ENCODE data around the gene ARHGAP10.

DNA sequence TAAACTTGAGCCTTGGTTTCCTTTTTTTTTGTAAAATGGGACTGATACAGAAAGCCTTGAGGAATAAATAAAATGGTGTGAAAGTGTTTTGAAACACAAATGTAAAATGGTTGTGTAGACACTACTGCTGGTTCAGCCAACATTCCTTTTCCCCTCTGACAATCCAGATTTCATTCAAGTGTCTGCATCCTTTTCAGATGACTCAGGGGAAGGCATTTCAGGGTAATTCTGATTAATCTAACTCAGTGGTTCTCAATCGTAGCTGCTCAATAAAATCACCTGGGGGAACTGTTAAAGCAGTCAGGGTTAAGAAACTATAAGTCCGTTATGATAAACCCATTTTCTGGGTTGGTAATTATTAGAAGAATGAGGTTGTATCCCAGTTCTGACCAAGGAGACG lies 4.6 kb downstream of the ARHGAP10 start:
- TF ChIP-seq, protein P1, sequence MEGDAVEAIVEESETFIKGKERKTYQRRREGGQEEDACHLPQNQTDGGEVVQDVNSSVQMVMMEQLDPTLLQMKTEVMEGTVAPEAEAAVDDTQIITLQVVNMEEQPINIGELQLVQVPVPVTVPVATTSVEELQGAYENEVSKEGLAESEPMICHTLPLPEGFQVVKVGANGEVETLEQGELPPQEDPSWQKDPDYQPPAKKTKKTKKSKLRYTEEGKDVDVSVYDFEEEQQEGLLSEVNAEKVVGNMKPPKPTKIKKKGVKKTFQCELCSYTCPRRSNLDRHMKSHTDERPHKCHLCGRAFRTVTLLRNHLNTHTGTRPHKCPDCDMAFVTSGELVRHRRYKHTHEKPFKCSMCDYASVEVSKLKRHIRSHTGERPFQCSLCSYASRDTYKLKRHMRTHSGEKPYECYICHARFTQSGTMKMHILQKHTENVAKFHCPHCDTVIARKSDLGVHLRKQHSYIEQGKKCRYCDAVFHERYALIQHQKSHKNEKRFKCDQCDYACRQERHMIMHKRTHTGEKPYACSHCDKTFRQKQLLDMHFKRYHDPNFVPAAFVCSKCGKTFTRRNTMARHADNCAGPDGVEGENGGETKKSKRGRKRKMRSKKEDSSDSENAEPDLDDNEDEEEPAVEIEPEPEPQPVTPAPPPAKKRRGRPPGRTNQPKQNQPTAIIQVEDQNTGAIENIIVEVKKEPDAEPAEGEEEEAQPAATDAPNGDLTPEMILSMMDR (IDR thresholded peaks at IDR 0.05) = no peak
- no peak for TF ChIP-seq POLR2A (IDR thresholded peaks at IDR 0.05)

All from esophagus squamous epithelium (tissue), 4 donors.